ENCODE data around the gene GOLGA7B. TPM values are rescaled to one million over a fixed set of nuclear protein-coding genes. Genes with fewer than 3 reads are reported as not detected.

Gene GOLGA7B
- polyA plus RNA-seq, 1 of the 3 experiments (the other 2 are of a cell fraction): 0.03 TPM

DNA sequence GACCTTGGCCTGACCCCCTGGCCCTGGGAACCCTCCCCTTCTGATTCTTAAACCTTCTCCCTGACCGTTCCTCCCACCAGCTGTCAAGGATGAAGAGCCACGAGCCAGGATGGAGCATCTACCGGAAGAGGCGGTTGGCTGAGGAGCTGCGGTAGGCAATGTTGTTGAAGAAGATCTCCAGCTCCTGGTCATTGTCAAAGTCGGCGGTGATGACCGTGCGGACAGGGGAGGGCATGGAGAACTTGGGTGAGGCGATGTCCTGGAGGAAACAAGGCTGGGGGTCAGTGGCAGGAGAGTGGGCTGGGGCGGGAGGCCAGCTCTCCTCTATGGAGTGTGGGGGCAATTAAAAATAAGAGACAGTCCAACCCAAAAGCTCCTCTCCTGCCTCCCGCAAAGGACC, 51.7 kb downstream of the GOLGA7B start:
- Histone ChIP-seq H3K4me3 (ENCODE audit: low read depth in 2 of 2, low read length in 1 of 2) (no peak overlapping the region), H3K27me3 (ENCODE audit: insufficient read depth) (peaks cover 7% of the 10 kb centered on the region; the same call in 1 of the 2 replicates), H3K4me2 (no peak overlapping the region), H3K4me1 (ENCODE audit: control insufficient read depth in 1 of 2, insufficient read depth in 2 of 2, low read depth in 1 of 2, low read length in 1 of 2) (peaks cover 0 to 12% of the 10 kb centered on the region in 2 experiments; a peak in 1 of 4 replicates), H3K9me2 (no peaks in the 10 kb centered on the region), H3K9ac (no peak overlapping the region), H3F3A (replicated peaks; ENCODE audit: insufficient read depth) (no peaks in the 10 kb centered on the region), H3K27ac (ENCODE audit: low read depth in 2 of 2, low read length in 1 of 2) (no peak overlapping the region), H4K20me1 (ENCODE audit: insufficient read depth) (no peaks in the 10 kb centered on the region), H3K36me3 (replicated peaks in 1 of 2; ENCODE audit: control insufficient read depth in 1 of 2, insufficient read depth in 2 of 2, low read length in 1 of 2) (no peaks in the 10 kb centered on the region), H3K9me3 (no peaks in the 10 kb centered on the region), H2AFZ (ENCODE audit: low read depth) (no peak overlapping the region), H3K79me2 (ENCODE audit: insufficient read depth) (no peaks in the 10 kb centered on the region)
- ChIA-PET CTCF (interaction anchor here (1.9 to 6.7 kb wide), 3 partner anchors 12 to 32 kb away, joined by 10 to 55 read pairs (median 32); no protein-coding TSS in a partner anchor), POLR2A (interaction anchor here (1.9 kb wide), 1 partner anchor 408 kb away, joined by 4 read pairs; no protein-coding TSS in a partner anchor)
- TF ChIP-seq SIN3A (IDR thresholded peaks at IDR 0.05; ENCODE audit: borderline replicate concordance, low read depth, low read length) (no peak), JUND (IDR thresholded peaks at IDR 0.05) (no peak), FOXJ3 (CRISPR knock-in tag; IDR thresholded peaks at IDR 0.05) (no peak), TEAD4 (IDR thresholded peaks at IDR 0.05; ENCODE audit: borderline replicate concordance, insufficient read depth) (no peak), RXRA (IDR thresholded peaks at IDR 0.05; ENCODE audit: borderline replicate concordance, low read depth) (no peak), TCF12 (IDR thresholded peaks at IDR 0.05) (no peak), FOSL2 (IDR thresholded peaks at IDR 0.05; ENCODE audit: borderline replicate concordance, low read depth) (no peak), EP300 (IDR thresholded peaks at IDR 0.05; ENCODE audit: borderline replicate concordance in 1 of 2, low read depth in 1 of 2, low read length in 1 of 2) (no peak), MXI1 (IDR thresholded peaks at IDR 0.05; ENCODE audit: low read depth, low read length) (no peak), ELF1 (IDR thresholded peaks at IDR 0.05) (no peak), MEF2A (IDR thresholded peaks at IDR 0.05; ENCODE audit: borderline replicate concordance, low read depth) (no peak), EZH2phosphoT487 (IDR thresholded peaks at IDR 0.05; ENCODE audit: borderline replicate concordance, low read depth) (no peak)
- TF ChIP-seq, protein P1, sequence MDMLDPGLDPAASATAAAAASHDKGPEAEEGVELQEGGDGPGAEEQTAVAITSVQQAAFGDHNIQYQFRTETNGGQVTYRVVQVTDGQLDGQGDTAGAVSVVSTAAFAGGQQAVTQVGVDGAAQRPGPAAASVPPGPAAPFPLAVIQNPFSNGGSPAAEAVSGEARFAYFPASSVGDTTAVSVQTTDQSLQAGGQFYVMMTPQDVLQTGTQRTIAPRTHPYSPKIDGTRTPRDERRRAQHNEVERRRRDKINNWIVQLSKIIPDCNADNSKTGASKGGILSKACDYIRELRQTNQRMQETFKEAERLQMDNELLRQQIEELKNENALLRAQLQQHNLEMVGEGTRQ (IDR thresholded peaks at IDR 0.05; ENCODE audit: borderline replicate concordance, low read depth, low read length): no peak
- TF ChIP-seq, protein P2, sequence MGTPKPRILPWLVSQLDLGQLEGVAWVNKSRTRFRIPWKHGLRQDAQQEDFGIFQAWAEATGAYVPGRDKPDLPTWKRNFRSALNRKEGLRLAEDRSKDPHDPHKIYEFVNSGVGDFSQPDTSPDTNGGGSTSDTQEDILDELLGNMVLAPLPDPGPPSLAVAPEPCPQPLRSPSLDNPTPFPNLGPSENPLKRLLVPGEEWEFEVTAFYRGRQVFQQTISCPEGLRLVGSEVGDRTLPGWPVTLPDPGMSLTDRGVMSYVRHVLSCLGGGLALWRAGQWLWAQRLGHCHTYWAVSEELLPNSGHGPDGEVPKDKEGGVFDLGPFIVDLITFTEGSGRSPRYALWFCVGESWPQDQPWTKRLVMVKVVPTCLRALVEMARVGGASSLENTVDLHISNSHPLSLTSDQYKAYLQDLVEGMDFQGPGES (IDR thresholded peaks at IDR 0.05; ENCODE audit: low read depth, low read length): no peak
- TF ChIP-seq, protein P3, sequence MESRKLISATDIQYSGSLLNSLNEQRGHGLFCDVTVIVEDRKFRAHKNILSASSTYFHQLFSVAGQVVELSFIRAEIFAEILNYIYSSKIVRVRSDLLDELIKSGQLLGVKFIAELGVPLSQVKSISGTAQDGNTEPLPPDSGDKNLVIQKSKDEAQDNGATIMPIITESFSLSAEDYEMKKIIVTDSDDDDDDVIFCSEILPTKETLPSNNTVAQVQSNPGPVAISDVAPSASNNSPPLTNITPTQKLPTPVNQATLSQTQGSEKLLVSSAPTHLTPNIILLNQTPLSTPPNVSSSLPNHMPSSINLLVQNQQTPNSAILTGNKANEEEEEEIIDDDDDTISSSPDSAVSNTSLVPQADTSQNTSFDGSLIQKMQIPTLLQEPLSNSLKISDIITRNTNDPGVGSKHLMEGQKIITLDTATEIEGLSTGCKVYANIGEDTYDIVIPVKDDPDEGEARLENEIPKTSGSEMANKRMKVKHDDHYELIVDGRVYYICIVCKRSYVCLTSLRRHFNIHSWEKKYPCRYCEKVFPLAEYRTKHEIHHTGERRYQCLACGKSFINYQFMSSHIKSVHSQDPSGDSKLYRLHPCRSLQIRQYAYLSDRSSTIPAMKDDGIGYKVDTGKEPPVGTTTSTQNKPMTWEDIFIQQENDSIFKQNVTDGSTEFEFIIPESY (IDR thresholded peaks at IDR 0.05; ENCODE audit: borderline replicate concordance, low read depth): no peak
- TF ChIP-seq, protein P4, sequence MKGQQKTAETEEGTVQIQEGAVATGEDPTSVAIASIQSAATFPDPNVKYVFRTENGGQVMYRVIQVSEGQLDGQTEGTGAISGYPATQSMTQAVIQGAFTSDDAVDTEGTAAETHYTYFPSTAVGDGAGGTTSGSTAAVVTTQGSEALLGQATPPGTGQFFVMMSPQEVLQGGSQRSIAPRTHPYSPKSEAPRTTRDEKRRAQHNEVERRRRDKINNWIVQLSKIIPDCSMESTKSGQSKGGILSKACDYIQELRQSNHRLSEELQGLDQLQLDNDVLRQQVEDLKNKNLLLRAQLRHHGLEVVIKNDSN (IDR thresholded peaks at IDR 0.05; ENCODE audit: borderline replicate concordance, low read depth): no peak
- TF ChIP-seq, protein P5, sequence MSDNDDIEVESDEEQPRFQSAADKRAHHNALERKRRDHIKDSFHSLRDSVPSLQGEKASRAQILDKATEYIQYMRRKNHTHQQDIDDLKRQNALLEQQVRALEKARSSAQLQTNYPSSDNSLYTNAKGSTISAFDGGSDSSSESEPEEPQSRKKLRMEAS (IDR thresholded peaks at IDR 0.05; ENCODE audit: low read depth): no peak
- no peak for DNase-seq
- 76% methylated on average over 10 of the region's 12 CpGs for WGBS (ENCODE audit: low lambda C conversion rate)

All from SK-N-SH (cell line).